Measurements from ENCODE around the gene ACTN1.

- TF ChIP-seq PRDM4 (tag by site-specific recombination; IDR thresholded peaks at IDR 0.05) (no peak), ZNF311 (tag by site-specific recombination; IDR thresholded peaks at IDR 0.05; ENCODE audit: borderline replicate concordance) (no peak), ZNF398 (tag by site-specific recombination; IDR thresholded peaks at IDR 0.05) (no peak), ZNF184 (tag by site-specific recombination; IDR thresholded peaks at IDR 0.05) (no peak), CTCF (tag by site-specific recombination; IDR thresholded peaks at IDR 0.05) (no peak), ZBTB10 (tag by site-specific recombination; IDR thresholded peaks at IDR 0.05) (no peak), SALL2 (tag by site-specific recombination; IDR thresholded peaks at IDR 0.05; ENCODE audit: borderline replicate concordance) (no peak), ZNF792 (tag by site-specific recombination; IDR thresholded peaks at IDR 0.05) (no peak), ZBTB21 (tag by site-specific recombination; IDR thresholded peaks at IDR 0.05) (no peak), ZNF501 (tag by site-specific recombination; IDR thresholded peaks at IDR 0.05) (no peak), ZNF580 (tag by site-specific recombination; IDR thresholded peaks at IDR 0.05) (no peak)
These were observed 97.7 kb downstream of the ACTN1 start for GRCh38 chr14:68881396-68881795.
